IPS-15b (cell line): ENCODE results near the gene USP28.
A peak's percentile ranks its signal among the peaks of the same experiment; 100 is the strongest.
"Not testable (repeated sequence)": the region's sequence is repeated elsewhere in the genome, so short reads cannot be mapped to it uniquely, and the experiment has no call there.

Experiments used
- H3K27me3 ChIP-seq: one replicate; pipeline ENCODE4 v1.6.1; 2013; ENCODE audit warnings: low read length; ENCODE audit not compliant: control insufficient read depth, insufficient read depth
- H3K36me3 ChIP-seq: one replicate; pipeline ENCODE4 v1.6.1; 2013; ENCODE audit warnings: low read length; ENCODE audit not compliant: control insufficient read depth, insufficient read depth
- H3K4me1 ChIP-seq: one replicate; pipeline ENCODE4 v1.6.1; 2013; ENCODE audit warnings: mild to moderate bottlenecking, low read length; ENCODE audit not compliant: control insufficient read depth, insufficient read depth
- H3K4me3 ChIP-seq: one replicate; pipeline ENCODE4 v1.5.1; 2013; ENCODE audit warnings: low read depth, low read length
- H3K9ac ChIP-seq: one replicate; pipeline ENCODE4 v1.6.1; 2013; ENCODE audit warnings: low read depth, mild to moderate bottlenecking, low read length
- H3K9me3 ChIP-seq: one replicate; pipeline ENCODE4 v1.6.1; 2013; ENCODE audit warnings: mild to moderate bottlenecking, low read length; ENCODE audit not compliant: control insufficient read depth, insufficient read depth

The USP28 gene

GRCh38 chr11:113782134-113782533, 93.2 kb downstream of the USP28 start:
- H3K36me3 ChIP-seq = no peaks in the 10 kb centered on the region
- no peaks in the 10 kb centered on the region for H3K4me1 ChIP-seq
- no peaks in the 10 kb centered on the region for H3K9me3 ChIP-seq
- no peaks in the 10 kb centered on the region for H3K27me3 ChIP-seq
- H3K4me3 ChIP-seq = no peak overlapping the region
- no peak overlapping the region for H3K9ac ChIP-seq

GRCh38 chr11:113781682-113782081, 93.7 kb downstream of the USP28 start:
- Histone ChIP-seq H3K4me1 (no peaks in the 10 kb centered on the region), H3K9me3 (no peaks in the 10 kb centered on the region), H3K27me3 (no peaks in the 10 kb centered on the region), H3K4me3 (no peak overlapping the region), H3K9ac (no peak overlapping the region), H3K36me3 (no peaks in the 10 kb centered on the region)

- H3K4me3 ChIP-seq = no peak within 1 kb of the TSS
- no peaks in the 10 kb centered on the region for H3K27me3 ChIP-seq
These were observed 95.9 kb downstream of the USP28 start, which contains the start of gene CLDN25 for GRCh38 chr11:113779496-113779895. TSS of gene CLDN25 (plus strand) at chr11:113779796. CDS start at chr11:113779796, 0 bp downstream.

GRCh38 chr11:113778111-113778910, 97.1 kb downstream of the USP28 start:
- Histone ChIP-seq H3K4me1 (no peaks in the 10 kb centered on the region), H3K9ac (no peak overlapping the region), H3K4me3 (no peak overlapping the region), H3K27me3 (no peaks in the 10 kb centered on the region), H3K9me3 (no peaks in the 10 kb centered on the region), H3K36me3 (peaks cover under 1% of the 10 kb centered on the region)

More at GRCh38 chr11:113779496-113779895, 95.9 kb downstream of the USP28 start, which contains the start of gene CLDN25:
- Histone ChIP-seq H3K9me3 (no peaks in the 10 kb centered on the region), H3K4me1 (no peaks in the 10 kb centered on the region), H3K9ac (no peak within 1 kb of the TSS), H3K36me3 (no peaks in the 10 kb centered on the region)

- no peaks in the 10 kb centered on the region for H3K9me3 ChIP-seq
These were observed 101.2 kb downstream of the USP28 start for GRCh38 chr11:113774174-113774503.

GRCh38 chr11:113773416-113774173, 101.8 kb downstream of the USP28 start, which contains the start of gene ZW10:
TSS of gene ZW10 (minus strand) at chr11:113773692. CDS start at chr11:113773666, 26 bp downstream.
- Histone ChIP-seq H3K9ac (peak within 1 kb of the TSS; percentile 98), H3K4me3 (peak within 1 kb of the TSS; percentile 100), H3K9me3 (no peaks in the 10 kb centered on the region), H3K36me3 (peaks cover 3% of the 10 kb centered on the region), H3K27me3 (no peaks in the 10 kb centered on the region), H3K4me1 (no peaks in the 10 kb centered on the region)

More at GRCh38 chr11:113774174-113774503, 101.2 kb downstream of the USP28 start:
- no peaks in the 10 kb centered on the region for H3K27me3 ChIP-seq
- H3K4me1 ChIP-seq = no peaks in the 10 kb centered on the region
- peaks cover 3% of the 10 kb centered on the region for H3K36me3 ChIP-seq
- peak overlapping the region; percentile 100 for H3K4me3 ChIP-seq
- H3K9ac ChIP-seq = peak overlapping the region; percentile 87

- H3K9ac ChIP-seq = peak overlapping the region; percentile 98
- no peaks in the 10 kb centered on the region for H3K9me3 ChIP-seq
- no peaks in the 10 kb centered on the region for H3K27me3 ChIP-seq
- H3K4me1 ChIP-seq = no peaks in the 10 kb centered on the region
- peak overlapping the region; percentile 100 for H3K4me3 ChIP-seq
- H3K36me3 ChIP-seq = peaks cover 3% of the 10 kb centered on the region
These were observed 102.3 kb downstream of the USP28 start for GRCh38 chr11:113773092-113773415.

- Histone ChIP-seq H3K4me3 (no peak overlapping the region), H3K27me3 (no peaks in the 10 kb centered on the region), H3K36me3 (peaks cover 3% of the 10 kb centered on the region), H3K4me1 (no peaks in the 10 kb centered on the region), H3K9ac (no peak overlapping the region), H3K9me3 (no peaks in the 10 kb centered on the region)
These were observed 103.4 kb downstream of the USP28 start for GRCh38 chr11:113771964-113772363.

GRCh38 chr11:113764527-113765219, 110.7 kb downstream of the USP28 start:
- H3K36me3 ChIP-seq = no peaks in the 10 kb centered on the region
- H3K4me1 ChIP-seq = no peaks in the 10 kb centered on the region
- no peaks in the 10 kb centered on the region for H3K27me3 ChIP-seq
- no peak overlapping the region for H3K4me3 ChIP-seq
- no peaks in the 10 kb centered on the region for H3K9me3 ChIP-seq
- no peak overlapping the region for H3K9ac ChIP-seq

GRCh38 chr11:113763040-113763439, 112.3 kb downstream of the USP28 start:
- H3K9ac ChIP-seq, H3K27me3 ChIP-seq, H3K4me3 ChIP-seq, H3K36me3 ChIP-seq, H3K9me3 ChIP-seq, H3K4me1 ChIP-seq: not testable (repeated sequence)

GRCh38 chr11:113760241-113760640, 115.1 kb downstream of the USP28 start:
- Histone ChIP-seq H3K9me3 (no peaks in the 10 kb centered on the region), H3K4me1 (no peaks in the 10 kb centered on the region), H3K36me3 (peaks cover 7% of the 10 kb centered on the region), H3K4me3 (no peak overlapping the region), H3K27me3 (no peaks in the 10 kb centered on the region), H3K9ac (no peak overlapping the region)
